WERI-Rb-1 (cell line): Measurements from ENCODE around the gene L1CAM.
A peak's percentile ranks its signal among the peaks of the same experiment; 100 is the strongest.

Experiments used
- DNase-seq: peaks from one replicate; pipeline ENCODE4 v3.0.0-alpha.2; 2020
- H3K27ac ChIP-seq: fragments of 250-450 bp; sonication (Bioruptor Pico); 2 replicates; pipeline ENCODE4 v1.5.1; 2020; ENCODE audit warnings: mild to moderate bottlenecking, moderate library complexity
- H3K27me3 ChIP-seq: fragments of 250-450 bp; sonication (Bioruptor Pico); 2 replicates; pipeline ENCODE4 v1.5.1; 2021; ENCODE audit warnings: mild to moderate bottlenecking, low read depth, moderate library complexity; ENCODE audit not compliant: insufficient read depth, severe bottlenecking
- H3K36me3 ChIP-seq: fragments of 250-450 bp; sonication (Bioruptor Pico); 2 replicates; pipeline ENCODE4 v1.5.1; 2020; ENCODE audit warnings: mild to moderate bottlenecking, moderate library complexity
- H3K4me3 ChIP-seq: 2 replicates; pipeline ENCODE4 v1.5.1; 2011; ENCODE audit warnings: low read depth, mild to moderate bottlenecking, control low read depth, low read length
- H3K9me3 ChIP-seq: fragments of 250-450 bp; sonication (Bioruptor Pico); 2 replicates; pipeline ENCODE4 v1.5.1; 2021; ENCODE audit warnings: mild to moderate bottlenecking, moderate library complexity; ENCODE audit not compliant: severe bottlenecking
- TF ChIP-seq, protein P1 (sequence below): IDR thresholded peaks from 2 replicates; pipeline ENCODE4 v1.5.1; 2011; ENCODE audit warnings: low read depth, mild to moderate bottlenecking, control low read depth, inconsistent platforms, low read length

L1CAM gene

DNA sequence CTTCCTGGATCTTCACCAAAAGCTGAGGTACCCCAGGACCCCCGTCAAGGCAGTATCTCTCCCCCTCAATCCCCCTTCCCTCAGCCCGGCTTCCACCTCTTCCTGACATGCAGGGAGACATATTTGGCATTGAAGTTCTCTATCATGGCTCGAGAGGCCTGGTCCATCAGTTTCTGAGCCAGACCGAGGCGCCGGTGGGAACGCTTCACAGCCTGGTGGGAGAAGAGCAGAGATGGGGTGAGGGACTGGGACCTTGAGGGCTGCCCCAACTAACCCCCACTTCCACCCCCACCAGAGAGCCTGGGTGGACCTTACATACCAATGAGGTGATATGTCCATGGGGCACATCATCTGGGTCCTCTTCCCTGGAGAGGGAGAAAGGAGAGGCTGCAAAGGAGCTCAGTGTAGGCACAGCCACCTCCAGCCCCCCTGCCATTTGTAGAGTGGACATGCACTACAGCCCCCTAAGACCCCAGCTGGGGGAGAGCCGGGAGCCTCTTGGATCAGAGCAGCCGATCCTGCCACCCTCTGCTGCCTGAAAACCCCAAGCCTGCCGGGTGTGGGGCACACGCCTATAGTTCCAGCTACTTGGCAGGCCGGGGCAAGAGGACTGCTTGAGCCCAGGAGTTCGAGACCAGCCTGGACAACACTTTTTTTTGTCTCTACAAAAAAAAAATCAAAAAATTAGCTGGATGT lies 46.4 kb upstream of the L1CAM start:
- H3K9me3 ChIP-seq, result peaks cover 3% of the 10 kb centered on the region
- TF ChIP-seq, protein P1, sequence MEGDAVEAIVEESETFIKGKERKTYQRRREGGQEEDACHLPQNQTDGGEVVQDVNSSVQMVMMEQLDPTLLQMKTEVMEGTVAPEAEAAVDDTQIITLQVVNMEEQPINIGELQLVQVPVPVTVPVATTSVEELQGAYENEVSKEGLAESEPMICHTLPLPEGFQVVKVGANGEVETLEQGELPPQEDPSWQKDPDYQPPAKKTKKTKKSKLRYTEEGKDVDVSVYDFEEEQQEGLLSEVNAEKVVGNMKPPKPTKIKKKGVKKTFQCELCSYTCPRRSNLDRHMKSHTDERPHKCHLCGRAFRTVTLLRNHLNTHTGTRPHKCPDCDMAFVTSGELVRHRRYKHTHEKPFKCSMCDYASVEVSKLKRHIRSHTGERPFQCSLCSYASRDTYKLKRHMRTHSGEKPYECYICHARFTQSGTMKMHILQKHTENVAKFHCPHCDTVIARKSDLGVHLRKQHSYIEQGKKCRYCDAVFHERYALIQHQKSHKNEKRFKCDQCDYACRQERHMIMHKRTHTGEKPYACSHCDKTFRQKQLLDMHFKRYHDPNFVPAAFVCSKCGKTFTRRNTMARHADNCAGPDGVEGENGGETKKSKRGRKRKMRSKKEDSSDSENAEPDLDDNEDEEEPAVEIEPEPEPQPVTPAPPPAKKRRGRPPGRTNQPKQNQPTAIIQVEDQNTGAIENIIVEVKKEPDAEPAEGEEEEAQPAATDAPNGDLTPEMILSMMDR, result no peak
- DNase-seq, result no peak
- H3K27me3 ChIP-seq, result peaks cover 11% of the 10 kb centered on the region
- peaks cover 47% of the 10 kb centered on the region for H3K36me3 ChIP-seq
- no peak overlapping the region for H3K4me3 ChIP-seq
- H3K27ac ChIP-seq, result no peak overlapping the region

DNA sequence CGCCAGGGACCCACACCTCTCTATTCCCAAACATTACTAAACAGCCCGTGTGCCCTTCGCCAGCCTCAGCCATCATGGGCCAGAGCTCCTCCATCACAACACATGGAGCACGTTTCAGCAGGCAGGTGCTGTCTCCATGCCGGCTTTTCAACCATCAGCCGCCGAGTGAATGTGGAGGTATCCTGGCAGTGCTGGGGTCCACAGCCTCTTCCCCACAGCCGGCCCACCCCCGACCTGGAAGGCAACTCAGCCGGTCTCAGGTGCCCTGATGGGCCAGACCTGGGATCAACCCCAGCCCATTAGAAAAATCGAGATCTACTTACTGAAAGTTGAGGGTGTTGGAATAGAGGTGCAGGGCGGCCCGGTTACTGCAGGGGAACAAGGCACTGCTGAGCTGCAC lies 45.8 kb upstream of the L1CAM start:
- Histone ChIP-seq H3K27me3 (peaks cover 11% of the 10 kb centered on the region), H3K4me3 (no peak overlapping the region), H3K9me3 (peaks cover 3% of the 10 kb centered on the region), H3K36me3 (peaks cover 47% of the 10 kb centered on the region), H3K27ac (no peak overlapping the region)
- DNase-seq, result no peak
- TF ChIP-seq, protein P1, result no peak

DNA sequence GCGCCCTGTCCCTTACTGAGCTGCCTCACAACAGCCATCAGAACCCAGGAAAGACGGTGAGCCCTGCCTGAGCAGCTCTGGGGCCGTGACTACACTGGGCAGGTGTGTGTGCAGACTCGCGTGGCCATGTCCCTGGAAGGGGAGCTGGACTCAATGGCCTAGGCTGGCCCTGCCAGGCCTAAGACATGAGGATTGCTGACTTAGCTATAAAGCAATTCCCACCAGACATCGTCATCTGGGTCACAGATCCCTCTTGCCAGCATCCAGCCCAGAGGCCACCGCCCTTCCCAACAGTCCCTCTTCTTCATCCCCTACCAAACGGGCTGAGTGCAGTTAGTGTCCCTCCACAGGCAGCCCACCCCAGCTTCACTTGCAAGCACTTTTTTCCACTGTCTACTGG lies 45.2 kb upstream of the L1CAM start:
- no peak for DNase-seq
- H3K4me3 ChIP-seq, result no peak overlapping the region
- peaks cover 47% of the 10 kb centered on the region for H3K36me3 ChIP-seq
- peaks cover 3% of the 10 kb centered on the region for H3K9me3 ChIP-seq
- H3K27ac ChIP-seq, result no peak overlapping the region
- TF ChIP-seq, protein P1, result no peak
- H3K27me3 ChIP-seq, result peaks cover 11% of the 10 kb centered on the region

DNA sequence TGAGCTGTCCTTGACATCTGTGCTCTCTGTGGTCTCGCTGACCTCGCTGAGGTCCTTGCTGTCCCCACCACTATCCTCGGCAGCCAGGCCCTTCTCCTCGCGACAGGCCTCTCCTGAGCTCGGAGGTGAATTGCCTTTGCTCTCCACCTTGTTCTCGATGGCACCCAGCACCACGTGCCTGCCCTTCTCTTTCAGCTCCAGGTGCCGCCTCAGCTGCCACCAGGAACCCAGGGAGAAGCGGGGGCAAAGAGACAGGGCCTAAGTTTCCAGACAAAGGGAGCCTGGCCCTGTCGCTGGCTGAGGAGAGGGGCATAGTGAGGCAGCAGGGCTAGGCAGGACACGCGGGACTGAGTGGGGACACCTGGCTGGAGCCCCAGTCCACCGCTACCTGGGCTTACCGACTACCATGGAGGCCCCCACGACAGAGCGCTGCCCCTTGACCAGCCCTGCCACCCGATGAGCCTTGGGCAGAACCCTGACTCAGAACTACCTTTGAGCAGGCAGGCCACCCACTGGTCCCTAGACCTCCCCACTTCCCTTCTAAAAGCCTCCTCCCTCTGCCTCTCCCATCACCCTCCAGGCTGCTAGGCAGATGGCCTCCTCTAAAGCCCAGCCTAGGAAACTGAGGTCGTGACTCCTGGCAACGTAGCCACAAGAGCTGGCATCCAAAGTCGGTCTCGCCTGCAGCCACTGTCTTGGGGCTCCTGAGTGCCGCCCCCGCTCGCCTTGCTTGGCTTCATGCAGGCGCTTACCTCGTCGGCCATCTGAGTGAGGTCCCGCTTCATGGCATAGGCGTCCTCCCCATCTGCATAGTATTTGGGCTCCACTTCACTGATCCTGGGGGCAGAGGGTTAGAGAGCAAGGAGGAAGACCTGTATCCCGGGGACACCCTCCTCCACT lies 44.3 kb upstream of the L1CAM start:
- DNase-seq, result no peak
- Histone ChIP-seq H3K36me3 (peaks cover 47% of the 10 kb centered on the region), H3K9me3 (no peaks in the 10 kb centered on the region), H3K27ac (no peak overlapping the region), H3K27me3 (peaks cover 6% of the 10 kb centered on the region), H3K4me3 (no peak overlapping the region)
- TF ChIP-seq, protein P1, result no peak

DNA sequence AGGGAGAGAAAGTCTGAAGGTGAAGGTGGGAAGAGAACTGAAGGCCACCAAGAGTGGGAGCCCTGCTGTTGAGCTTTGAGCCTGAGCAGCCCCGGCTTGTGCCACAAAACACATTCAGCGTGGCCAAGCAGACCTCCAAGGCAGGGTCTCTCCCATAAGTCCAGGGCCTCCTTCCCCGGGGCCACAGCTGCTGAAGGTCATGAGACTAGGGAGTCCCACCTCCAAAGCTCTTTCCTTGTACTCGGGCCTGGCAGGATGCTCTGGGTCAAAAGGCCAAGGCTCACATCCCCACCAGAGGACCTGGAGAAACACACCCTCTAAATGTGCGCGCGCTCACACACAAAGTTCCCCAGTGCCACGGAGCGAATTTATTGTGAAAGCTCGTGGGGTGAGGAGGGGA lies 43.6 kb upstream of the L1CAM start:
- H3K4me3 ChIP-seq, result no peak overlapping the region

More for the DNA sequence above, 43.6 kb upstream of the L1CAM start:
- H3K27ac ChIP-seq, result peak overlapping the region; percentile 35
- peaks cover 47% of the 10 kb centered on the region for H3K36me3 ChIP-seq
- TF ChIP-seq, protein P1, result no peak
- DNase-seq, result no peak
- H3K9me3 ChIP-seq, result no peaks in the 10 kb centered on the region
- H3K27me3 ChIP-seq, result peaks cover 6% of the 10 kb centered on the region
